ENCODE data around the gene RAB4B.
"Not testable (repeated sequence)": the region's sequence is repeated elsewhere in the genome, so short reads cannot be mapped to it uniquely, and the experiment has no call there.

Gene RAB4B

DNA sequence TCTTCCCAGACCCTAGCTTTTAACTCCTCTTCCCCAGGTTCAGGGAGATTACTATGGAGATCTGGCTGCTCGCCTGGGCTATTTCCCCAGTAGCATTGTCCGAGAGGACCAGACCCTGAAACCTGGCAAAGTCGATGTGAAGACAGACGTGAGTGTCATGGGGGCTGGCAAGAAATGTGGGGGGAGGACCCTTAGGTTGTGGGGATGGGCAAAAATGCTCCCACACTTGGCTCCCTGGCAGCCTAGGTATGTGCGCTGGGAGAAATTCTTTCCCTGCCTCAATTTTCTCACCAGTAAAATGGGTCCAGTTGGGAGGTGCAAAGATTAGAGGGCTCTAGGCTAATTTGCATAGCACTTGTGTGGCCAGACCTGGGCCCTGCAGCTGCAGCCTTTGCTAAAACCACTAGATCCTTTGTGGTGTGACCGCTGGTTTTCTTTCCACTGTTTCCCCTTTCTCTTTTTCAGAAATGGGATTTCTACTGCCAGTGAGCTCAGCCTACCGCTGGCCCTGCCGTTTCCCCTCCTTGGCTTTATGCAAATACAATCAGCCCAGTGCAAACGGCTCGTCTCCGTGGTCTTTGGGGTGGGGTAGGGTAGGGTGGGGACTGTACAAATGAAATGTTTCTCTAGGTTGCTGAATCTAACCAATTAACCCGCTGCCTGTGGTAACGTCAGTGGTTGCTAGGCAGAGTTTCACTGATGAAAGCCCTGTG, 959 bp upstream of the RAB4B start:
- TF ChIP-seq, protein P1, sequence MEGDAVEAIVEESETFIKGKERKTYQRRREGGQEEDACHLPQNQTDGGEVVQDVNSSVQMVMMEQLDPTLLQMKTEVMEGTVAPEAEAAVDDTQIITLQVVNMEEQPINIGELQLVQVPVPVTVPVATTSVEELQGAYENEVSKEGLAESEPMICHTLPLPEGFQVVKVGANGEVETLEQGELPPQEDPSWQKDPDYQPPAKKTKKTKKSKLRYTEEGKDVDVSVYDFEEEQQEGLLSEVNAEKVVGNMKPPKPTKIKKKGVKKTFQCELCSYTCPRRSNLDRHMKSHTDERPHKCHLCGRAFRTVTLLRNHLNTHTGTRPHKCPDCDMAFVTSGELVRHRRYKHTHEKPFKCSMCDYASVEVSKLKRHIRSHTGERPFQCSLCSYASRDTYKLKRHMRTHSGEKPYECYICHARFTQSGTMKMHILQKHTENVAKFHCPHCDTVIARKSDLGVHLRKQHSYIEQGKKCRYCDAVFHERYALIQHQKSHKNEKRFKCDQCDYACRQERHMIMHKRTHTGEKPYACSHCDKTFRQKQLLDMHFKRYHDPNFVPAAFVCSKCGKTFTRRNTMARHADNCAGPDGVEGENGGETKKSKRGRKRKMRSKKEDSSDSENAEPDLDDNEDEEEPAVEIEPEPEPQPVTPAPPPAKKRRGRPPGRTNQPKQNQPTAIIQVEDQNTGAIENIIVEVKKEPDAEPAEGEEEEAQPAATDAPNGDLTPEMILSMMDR (conservative IDR thresholded peaks at IDR 0.05): no peak; the same call in 1 of the 2 replicates

DNA sequence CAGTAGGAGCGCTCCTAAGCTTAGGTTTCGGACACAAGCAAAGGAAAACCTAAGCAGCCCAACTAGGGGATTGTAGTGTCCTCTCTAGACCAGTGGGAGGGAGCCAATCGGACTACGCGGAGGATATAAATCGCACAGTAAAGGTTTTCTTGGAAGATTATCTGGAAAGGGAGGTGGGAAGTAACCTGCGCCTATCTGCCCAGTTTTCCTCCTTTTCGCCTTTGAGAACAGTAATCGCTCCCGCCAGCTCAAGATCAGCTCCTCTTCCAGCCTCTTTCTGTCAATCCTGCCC, 456 bp upstream of the RAB4B start:
- TF ChIP-seq, protein P1 (conservative IDR thresholded peaks at IDR 0.05): no peak
- peak overlapping the region; percentile 91 for H3K27ac ChIP-seq

More for the DNA sequence above, 959 bp upstream of the RAB4B start:
- peak overlapping the region; percentile 91 for H3K27ac ChIP-seq

DNA sequence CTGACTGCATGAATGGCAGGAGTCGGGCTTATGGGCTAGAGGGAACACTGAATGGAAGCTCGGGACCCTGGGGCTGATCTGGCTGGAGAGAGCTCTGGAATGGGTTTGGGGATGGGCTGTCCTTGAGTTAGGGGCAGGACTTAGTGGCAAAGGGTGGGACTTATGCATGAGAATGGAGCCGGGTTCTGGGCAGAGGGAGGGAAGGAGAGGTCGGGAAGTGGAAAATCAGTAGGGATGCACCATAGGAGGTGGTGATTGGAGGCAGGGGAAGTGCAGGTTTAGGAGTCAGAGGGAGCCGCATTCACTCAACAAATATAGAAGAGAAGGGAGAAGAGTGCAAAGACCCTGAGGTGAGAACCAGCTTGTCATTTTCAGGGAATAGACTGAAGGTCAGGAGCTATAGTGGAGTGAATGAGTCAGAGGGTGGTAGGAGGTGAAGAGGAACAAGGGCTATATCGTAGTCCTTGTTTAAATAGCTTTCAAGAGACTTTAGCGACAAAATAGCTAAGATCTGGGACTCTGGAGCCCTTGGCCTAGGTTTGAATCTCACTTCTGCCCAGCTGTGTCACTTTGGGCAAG, 748 bp downstream of the RAB4B start:
- H3K27ac ChIP-seq: peak overlapping the region; percentile 91
- TF ChIP-seq, protein P1 (conservative IDR thresholded peaks at IDR 0.05): no peak

DNA sequence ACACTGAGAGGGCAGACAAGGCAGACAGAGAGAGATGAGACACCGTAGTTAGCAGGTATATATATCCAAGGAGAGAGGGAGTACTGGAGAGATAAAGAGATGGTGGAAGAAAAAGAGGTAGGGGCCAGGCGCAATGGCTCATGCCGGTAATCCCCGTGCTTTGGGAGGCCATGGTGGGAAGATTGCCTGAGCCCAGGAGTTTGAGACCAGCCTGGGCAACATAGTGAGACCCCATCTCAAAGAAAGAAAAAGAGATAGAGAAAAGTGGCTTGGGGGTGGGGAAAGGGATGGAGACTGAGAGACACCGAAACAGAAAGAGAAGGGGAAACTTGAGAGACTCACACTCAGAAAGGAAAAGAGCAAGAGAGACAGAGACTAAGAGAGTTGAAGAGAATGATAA, 2.5 kb downstream of the RAB4B start:
- TF ChIP-seq, protein P1 (conservative IDR thresholded peaks at IDR 0.05): no peak
- no peak overlapping the region for H3K27ac ChIP-seq

DNA sequence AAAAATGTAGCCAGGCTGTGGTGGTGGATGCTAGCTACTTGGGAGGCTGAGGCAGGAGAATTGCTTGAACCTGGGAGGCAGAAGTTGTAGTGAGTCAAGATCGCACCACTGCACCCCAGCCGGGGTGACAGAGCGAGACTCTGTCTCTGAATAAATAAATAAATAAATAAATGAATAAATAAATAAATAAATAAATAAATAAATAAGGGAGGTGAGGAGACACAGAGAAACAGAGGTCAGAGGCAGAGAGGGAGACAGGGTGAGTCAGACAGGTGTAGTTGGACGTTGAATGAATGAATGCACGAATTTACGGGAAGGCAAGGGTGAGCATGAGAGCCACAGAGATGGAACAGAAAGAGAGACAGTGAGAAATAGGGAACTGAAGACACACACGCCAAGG, 3.1 kb downstream of the RAB4B start:
- TF ChIP-seq, protein P1 (conservative IDR thresholded peaks at IDR 0.05): no peak
- H3K27ac ChIP-seq: no peak overlapping the region

DNA sequence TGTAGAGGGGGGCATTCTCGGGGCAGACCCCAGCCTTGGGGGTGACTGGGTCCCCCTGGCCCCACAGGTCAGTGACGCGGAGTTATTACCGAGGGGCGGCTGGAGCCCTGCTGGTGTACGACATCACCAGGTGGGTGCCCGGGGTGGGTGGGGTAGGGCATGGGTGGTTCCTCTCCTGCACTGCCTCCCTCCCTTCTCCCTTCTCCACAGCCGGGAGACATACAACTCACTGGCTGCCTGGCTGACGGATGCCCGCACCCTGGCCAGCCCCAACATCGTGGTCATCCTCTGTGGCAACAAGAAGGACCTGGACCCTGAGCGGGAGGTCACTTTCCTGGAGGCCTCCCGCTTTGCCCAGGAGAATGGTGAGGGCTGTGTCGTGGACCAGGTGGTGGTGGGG, 5.7 kb downstream of the RAB4B start:
- no peak overlapping the region for H3K27ac ChIP-seq
- TF ChIP-seq, protein P1 (conservative IDR thresholded peaks at IDR 0.05): no peak

DNA sequence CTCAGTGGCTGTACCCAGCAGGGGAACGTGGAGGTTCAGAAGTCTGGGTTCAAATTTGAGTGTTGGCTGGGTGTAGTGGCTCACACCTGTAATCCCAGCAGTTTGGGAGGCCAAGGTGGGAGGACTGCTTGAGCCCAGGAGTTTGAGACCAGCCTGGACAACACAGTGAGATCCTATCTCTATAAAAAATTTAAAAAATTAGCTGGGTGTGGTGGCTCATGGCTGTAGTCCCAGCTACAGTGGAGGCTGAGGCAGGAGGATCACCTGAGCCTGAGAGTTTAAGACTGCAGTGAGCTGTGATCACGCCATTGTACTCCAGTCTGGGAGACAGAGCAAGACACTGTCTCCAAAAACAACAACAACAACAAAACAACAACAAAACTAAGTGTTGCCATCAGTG, 6.1 kb downstream of the RAB4B start:
- not testable (repeated sequence) for H3K27ac ChIP-seq

DNA sequence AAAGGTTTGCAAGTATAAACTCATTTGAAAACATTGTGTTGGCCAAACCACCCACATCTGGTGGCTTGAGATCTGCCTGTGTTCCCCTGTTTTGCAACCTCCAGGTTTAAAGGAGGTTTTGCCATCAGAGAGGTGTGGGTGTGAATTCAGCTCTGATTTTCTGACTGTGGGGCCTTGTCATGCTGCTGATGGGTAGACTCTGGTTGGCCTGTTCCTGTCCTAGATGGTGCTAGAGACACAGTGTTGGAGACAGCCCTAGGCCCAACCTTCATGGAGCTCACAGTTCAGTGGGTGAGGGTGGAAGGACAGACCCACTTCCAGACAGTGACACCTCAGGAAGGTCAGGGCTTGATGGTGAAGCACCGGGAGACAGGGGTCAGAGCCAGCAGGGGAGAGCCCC, 7.5 kb downstream of the RAB4B start:
- H3K27ac ChIP-seq: no peak overlapping the region
- TF ChIP-seq, protein P1 (conservative IDR thresholded peaks at IDR 0.05): no peak
